ENCODE measurements around the gene CALU.

Gene CALU

DNA sequence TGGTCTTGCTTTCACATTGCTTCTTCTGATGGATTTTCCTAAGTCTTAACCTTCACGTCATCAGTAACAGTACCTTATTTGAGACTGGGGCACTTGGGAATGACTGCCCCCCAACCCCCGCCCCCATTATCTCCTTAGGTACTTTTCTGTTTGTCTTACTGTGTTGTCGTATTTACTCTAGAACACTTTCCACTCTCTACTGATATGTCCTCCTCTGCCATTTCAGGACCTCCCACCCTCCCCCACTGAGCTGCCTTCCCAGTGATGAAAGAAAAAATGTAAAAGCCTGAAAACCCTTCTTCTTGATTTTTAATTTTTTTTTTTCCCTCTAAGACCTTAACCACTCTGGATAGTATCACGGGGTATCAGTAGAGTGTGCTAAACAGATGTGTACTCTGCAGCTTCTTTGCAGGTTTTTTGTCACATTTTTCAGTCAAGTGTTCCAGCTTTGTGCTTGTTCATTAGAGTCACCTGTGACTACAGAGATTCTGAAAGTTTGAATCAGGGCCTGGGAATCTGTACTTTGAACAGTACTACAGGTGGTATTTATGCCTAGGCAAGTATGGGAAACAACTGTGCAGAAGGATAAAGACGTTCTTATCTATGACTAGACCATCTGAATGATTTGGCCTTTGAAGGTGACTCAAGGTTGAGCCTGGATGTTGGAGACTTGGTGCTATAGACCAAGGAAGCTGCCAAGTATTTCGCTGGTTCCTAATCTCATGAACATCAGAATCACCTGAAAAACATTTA, 8.3 kb downstream of the CALU start:
- no peak for DNase-seq (ENCODE audit: low read depth in 2 of 2)

DNA sequence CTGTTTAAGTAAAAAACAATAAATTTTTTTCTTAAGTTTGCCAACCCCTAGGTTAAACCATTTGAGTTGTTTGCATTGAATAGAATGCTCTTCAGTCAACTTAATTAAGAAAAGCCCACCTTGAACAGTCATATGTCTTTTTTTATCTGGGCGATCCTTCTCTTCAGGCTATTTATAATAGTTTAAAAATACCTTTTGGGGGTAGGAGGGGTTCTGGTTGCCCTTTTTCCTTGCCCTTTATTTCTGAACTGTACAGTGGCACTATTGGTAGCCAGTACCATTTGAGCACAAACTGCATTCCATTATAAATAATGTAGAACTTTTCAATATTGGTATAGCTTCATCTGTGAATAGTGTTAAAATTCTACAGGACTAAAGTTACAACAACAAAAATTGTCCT, 13.1 kb downstream of the CALU start:
- no peak for DNase-seq (ENCODE audit: low read depth in 2 of 2)

DNA sequence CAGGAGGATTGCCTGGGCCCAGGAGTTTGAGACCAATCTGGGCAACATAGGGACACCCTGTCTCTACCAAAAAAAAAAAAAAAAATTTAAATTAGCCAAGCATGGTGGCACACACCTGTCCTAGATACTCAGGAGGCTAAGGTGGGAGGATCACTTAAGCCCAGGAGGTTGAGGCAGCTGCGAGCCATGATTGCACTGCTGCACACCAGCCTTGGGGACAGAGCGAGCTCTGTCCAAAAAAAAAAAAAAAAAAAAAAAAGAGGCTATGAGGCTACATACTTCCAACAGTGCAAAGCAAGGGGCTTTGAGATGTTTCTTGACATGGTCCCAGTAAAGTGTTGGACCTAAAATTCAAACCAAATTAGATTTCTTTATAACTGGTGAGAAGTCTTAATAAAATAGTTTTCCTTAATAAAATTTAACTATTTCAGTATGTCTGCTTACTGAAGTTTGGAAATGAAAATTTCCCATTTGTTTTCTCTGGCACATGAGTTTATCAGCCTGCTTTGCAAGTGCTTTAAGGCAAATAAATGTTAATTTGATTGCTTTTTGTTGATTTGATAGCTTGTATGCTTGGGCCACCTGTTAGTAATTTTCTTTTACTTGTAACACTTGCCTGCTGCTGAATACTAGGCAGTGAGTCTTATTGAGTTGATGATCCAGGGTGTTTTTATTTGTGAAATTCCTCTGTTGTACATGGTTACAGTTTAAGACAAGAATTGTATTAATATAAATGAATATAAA, 16.1 kb downstream of the CALU start:
- DNase-seq (ENCODE audit: low read depth in 2 of 2), result no peak

DNA sequence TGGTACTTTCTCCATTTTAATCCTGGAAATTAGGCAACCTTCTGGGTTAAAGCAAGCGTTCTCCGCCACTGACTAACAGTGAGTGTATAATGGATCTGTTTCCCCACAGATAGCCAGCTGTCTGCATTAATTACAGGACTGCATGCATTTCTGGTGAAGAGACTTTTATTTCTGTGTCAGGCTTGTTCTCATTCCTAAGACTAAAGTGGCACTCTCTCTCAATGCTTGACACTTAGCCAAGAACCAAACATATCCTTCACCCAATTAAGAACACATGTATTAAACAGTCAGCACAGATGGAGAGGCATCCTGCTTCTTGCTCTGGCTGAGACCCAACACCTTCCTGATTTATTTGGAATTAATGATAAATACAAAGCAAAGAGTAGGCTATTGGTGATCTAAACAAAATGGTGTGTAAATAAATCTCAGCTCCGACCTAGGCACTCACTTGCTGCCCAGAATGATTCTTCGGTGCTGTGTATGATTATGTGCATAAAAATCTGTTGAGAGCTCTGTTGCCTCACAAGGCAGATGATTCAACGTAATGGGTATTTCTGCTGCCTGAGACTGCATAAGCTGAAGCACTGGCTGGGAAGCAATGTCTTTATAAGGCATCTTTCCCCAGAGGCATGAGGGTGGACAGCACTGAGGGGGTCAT, 16.8 kb downstream of the CALU start:
- no peak for DNase-seq (ENCODE audit: low read depth in 2 of 2)

DNA sequence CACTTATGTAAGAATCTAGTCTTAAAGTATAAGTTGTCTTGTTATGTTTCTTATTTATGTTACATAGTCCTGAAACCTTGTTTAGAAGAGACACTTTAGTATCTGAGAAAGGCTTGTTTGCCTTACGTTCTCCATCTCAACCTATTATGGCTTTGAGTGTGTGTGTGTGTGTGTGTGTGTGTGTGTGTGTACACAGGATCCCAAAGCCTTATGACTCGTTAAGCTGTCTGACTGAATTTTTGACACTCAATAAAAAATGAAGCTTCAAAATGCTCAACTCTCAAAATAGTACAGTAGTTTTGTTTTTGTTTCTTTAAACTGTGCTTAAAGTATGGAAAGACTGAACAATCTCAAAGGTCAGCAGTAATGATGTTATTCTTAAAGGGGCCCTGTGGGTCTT, 18.0 kb downstream of the CALU start:
- no peak for DNase-seq (ENCODE audit: low read depth in 2 of 2)

DNA sequence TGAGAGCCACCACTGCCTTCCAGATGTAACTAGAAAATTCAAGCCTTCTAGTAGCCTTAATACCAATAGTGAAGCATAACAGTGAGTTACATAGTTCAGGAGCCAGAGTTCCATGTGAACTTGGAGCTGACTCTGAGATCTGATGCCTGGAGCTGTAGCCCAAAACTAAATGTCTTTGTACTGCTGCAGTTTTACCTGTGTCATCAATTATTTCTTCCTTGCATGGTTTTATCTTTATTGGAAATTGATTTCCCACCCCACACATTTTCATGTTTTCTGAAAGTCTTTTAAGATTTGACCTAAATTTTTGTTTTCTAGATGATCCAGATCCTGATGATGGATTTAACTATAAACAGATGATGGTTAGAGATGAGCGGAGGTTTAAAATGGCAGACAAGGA, 19.4 kb downstream of the CALU start:
- no peak for DNase-seq (ENCODE audit: low read depth in 2 of 2)

DNA sequence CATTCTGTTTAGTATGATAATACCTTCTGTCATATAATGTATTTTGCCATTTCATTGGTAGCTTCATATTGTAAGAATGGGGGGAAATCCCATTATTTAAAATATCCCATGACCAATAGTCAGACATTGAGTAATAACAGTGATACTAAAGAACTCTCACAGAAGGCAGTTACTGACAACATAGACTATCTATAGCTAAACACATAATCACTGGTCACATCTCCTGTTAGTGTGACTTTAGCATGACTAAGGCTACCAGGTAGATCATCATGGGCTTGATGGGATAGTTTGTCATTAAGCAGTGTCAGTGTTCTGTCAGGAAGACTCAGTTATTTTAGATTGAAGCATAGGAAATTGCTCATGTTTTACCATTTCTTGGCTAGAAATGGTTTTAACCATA, 20.1 kb downstream of the CALU start:
- no peak for DNase-seq (ENCODE audit: low read depth in 2 of 2)

DNA sequence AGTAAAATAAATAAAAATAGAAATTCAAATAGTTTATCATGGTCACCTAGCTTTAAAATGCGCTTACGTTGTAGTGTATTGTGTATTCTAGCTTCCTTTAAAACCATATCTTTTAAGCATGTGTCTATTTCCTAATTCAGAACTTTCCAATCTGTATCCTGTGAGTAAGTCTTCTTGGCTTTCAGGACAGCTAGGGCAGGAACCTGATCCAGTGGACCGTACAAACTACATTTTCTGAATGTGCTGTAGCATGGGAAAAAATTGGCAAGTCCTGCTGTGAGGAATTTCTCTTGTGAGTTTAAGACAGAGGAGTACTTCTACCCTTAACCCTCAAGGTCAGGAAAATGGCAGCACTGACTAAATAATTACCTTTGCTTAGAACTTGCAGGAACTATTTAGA, 24.4 kb downstream of the CALU start:
- DNase-seq (ENCODE audit: low read depth in 2 of 2), result no peak

DNA sequence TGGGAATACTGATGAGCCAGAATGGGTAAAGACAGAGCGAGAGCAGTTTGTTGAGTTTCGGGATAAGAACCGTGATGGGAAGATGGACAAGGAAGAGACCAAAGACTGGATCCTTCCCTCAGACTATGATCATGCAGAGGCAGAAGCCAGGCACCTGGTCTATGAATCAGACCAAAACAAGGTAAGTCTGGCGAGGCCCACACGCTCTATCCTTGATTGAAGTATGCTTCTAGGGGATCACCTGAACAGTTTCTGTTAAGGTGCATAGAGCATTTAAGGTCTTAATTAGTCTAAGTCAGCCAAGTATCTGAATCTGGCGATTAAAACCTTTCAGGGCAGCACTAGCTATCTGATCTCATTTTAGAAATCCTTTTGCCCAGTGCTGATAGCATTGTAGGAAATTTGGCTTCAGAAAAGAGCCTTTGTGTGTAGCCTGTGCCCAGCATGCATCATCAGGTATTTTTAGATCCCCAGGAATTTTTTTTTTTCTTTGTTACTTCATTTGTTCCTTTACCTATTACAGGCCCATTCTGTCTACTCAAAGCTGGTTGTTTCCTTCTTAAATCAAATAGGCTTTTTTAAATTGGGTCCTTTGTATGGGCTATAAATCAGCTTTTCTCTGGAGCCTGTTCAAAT, 28.4 kb downstream of the CALU start:
- no peak for DNase-seq (ENCODE audit: low read depth in 2 of 2)

DNA sequence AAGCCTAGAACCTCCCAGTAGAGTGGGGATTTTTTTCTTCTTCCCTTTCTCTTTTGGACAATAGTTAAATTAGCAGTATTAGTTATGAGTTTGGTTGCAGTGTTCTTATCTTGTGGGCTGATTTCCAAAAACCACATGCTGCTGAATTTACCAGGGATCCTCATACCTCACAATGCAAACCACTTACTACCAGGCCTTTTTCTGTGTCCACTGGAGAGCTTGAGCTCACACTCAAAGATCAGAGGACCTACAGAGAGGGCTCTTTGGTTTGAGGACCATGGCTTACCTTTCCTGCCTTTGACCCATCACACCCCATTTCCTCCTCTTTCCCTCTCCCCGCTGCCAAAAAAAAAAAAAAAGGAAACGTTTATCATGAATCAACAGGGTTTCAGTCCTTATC, 31.1 kb downstream of the CALU start:
- no peak for DNase-seq (ENCODE audit: low read depth in 2 of 2)

DNA sequence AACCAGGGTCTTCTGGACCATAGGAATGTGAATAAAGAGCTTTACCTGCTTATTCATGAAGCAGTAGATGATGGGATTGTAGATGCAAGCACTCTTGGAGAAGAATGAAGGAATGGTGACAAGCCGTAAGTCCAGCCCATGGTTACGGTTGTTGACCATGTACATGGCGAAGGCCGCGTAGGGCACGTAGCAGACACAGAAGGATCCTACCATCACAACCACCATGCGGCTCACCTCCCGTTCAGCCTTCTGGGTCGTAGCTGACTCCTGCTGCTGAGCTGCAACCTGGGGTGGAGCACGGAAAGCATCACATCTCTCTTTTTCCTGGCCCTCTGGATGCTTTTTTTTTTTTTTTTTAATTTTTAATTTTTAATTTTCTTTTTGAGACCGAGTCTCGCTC, 34.4 kb downstream of the CALU start:
- no peak for DNase-seq (ENCODE audit: low read depth in 2 of 2)

DNA sequence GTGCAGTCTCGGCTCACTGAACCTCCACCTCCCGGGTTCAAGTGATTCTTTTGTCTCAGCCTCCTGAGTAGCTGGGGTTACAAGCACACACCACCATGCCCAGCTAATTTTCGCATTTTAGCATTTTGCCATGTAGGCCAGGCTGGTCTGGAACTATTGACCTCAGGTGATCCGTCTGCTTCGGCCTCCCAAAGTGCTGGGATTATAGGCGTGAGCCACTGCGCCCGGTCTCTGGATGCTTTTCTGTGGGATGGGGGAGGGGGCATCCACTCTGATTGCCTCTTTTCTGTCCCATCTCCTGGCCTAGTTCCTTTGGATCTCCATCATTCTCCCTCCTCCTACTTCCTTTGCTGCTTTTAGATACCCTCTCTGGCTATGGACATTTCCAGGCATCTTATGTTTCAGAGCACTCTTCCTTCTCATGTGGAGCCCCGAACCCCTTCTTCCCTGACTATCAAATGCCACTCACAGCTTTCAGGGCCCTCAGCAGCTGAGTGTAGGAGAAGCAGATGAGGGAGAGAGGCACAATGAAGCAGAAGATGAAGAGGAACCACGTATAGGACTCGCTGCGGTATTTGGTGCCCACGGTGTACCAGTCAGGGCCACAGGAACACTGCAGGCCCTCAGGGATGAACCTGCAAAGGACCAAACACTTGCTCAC, 35.0 kb downstream of the CALU start:
- DNase-seq (ENCODE audit: low read depth in 2 of 2), result no peak

DNA sequence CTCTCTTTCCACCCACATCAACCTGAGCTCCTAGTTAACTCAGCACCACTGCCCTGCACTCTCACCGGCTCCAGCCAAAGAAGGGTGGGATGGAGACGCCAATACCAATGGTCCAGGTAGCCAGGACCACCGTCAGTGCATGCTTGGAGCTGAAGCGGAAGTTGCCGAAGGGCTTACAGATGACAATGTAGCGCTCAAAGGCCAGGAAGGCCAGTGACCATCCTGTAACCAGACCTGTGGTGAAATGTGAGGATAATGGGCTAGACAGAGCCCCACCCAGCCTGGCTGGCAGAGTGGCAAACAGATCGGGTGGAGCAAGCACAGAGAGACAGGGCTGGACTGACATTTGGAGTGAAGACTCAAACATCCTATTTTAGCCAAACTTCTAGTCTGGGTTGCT, 35.8 kb downstream of the CALU start:
- no peak for DNase-seq (ENCODE audit: low read depth in 2 of 2)

DNA sequence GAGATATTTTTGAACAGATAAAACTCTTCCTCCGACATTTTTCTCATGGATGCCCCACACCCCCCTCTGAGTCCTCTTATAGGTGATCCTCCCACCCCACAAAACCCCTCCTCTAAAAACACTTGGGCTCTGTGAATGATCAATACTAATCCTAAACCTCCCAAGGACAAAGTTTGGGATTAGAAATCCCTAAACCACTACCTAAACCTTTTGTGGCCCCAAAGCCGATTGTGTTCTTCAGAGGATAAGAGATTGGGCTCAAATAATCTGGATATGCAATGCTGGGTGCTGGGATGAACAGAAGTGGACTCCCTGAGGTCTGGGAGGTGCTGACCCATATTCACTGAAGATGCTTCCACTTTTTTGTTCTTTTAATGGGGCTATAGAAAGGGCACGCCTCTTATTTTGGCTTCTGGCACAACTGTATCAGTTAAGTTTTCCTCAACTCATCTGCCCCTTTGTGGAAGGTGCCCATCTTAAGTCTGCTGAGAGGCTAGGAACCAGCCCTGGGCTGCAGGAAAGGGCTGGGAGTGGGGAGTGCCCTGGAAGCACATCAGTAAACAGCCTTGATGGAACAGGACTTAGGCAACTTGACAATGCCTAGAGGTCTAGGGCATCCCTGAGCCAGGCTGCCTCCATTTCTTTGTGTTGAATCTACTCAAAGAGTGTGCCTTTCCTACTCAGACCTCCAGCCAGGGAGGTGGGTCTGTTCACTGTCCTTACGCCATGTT, 36.8 kb downstream of the CALU start, which contains the start of gene OPN1SW:
Gene OPN1SW, minus strand, starts transcription at position 51 of the 731 bp plus-strand sequence. Its CDS starts 13 bp downstream, at position 38.
- DNase-seq (ENCODE audit: low read depth in 2 of 2), result no peak

DNA sequence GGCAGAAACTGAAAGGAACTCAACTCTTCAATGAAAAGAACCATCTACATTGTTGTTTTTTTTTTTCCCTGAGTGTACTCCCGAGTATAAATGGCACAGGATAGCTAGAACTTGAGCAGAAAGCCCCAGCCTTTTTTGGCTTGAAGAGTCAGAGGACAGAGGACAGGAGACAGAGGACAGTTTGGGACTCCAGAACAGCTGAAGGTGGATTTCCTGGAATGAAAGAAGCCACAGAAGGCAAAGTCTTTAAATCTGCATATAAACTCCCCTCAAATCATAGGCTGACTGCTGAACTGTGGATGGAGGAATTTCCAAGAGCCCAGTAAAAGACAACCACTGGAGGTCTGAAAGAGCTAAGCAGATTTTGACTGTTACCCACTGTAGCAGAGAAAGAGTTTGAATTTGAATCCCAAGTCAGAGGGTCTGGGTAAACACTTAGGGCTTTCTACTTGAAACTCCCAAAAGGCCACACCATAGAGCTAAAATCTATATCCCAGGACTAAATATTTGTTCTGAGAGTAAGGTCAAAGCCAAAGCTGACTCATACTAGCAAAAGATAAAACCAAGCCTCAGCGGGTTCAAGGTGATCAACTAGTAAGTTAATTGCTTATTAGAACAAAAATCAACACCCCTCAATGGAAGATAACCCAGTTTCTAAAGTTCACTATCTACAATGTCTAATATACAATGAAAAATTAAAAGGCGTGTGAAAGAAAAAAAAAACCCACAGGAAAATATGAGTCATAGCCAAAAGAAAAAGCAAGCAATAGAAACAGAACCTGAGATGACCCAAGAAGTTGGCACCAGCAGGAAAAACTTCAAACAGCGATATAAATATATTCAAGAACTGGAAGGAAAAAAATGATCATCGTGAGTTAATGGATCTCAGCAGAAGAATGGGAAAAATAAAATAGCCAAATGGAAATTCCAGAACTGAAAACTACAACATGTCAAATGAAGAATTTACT, 38.3 kb downstream of the CALU start:
- DNase-seq (ENCODE audit: low read depth in 2 of 2), result no peak

DNA sequence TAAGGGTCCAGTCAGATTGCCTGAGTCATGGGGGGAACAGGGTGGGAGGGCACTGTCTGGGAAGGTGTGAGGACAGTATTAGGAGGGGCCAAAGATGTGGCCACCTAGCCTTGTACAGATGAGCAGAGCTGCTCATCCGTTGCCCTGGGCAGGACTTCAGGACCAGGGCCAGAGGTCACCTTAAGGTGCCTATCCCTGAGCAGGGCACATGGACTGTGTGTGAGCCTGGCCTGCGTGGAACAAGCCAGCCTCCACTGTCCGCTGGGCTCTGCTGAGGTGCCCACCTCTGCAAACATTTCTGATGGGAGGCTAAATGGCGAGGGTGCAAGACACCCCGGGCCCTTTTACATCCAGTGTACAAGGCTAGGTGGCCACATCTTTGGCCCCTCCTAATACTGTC, 39.8 kb downstream of the CALU start:
- DNase-seq (ENCODE audit: low read depth in 2 of 2), result no peak

DNA sequence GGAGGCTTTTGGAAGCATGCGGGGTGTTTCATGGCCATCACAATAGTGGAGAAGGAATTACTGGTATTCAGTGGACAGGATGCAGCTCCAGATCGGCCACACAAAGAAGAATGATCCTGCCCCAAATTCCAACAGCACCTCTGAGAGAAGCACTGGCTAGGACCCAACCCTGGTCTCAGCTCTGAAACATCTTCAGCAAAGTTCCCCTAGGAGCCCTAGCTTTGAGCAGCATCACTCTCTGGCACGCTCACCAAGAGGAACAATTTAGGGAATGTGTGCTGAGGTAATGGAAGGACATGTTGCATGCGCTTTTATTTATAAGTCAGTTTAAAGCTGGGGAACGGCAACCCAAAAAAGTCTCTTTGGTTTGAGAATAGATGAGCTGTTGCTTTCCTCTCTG, 42.0 kb downstream of the CALU start:
- no peak for DNase-seq (ENCODE audit: low read depth in 2 of 2)

DNA sequence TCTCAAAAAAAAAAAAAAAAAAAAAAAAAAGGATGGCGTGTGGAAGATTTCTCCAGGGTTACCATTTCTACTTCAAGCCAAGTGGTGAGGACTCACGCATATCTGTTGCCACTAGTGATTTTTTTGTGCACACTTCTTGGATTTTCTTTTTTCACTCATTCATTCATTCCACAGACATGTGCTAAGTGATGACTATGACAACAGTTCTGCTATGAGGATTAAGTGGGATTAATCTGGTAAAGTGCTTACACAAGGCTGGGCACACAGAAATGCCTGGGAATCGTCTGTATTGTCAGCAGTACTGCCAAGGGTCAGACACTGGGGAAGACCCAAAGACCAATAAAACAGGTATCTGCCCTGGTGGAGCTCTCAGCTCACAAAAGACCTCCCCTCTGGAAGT, 42.7 kb downstream of the CALU start:
- DNase-seq (ENCODE audit: low read depth in 2 of 2), result no peak

DNA sequence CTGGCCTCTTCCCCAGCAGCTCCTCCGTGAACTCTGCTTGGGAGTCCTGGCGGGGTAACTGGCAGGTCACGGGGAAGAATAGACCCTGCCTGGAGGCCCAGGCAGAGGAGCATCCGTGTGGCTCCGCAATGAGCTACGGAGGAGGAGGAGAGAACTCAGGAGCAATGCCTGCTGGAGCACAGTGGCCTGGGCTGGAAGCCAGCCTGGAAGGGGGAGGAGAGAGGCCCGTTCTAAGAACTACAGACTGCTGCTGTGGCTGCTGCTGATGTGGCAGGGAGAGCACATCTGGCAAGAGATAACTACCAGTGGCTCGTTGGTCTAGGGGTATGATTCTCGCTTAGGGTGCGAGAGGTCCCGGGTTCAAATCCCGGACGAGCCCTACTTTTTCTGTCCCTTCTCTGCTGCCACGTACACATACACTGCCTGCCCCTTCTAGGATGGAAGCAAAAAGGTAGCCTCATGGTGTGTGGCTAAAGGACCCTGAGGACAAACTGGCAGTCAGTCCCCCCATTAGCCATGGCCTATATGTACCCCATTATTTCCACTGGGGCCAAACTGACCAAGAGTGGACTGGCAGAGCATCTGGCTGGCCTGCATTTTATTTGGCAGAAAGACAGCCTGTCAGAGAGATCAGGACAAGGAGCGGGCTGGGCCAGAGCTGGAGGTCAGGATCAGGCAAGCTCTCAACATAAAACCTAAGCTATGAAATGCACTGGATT, 44.1 kb downstream of the CALU start:
- DNase-seq (ENCODE audit: low read depth in 2 of 2), result no peak

Measured in stimulated activated CD4-positive, alpha-beta T cell treated with anti-CD3 and anti-CD28 coated beads, Interleukin-4, amount 100 ng/mL, for 48 hours (primary cell).